A549 (cell line): ENCODE data around the gene PROX2. TPM values are rescaled to one million over a fixed set of nuclear protein-coding genes. Genes with fewer than 3 reads are reported as not detected.

Experiments used
- ATAC-seq, 2 experiments: fragments of 200-7000 bp in 1 of 2; fragments of >200 bp in 1 of 2; cut with Nextera tagmentation in 1 of 2; cut with Tn5 transposase in 1 of 2; 3 replicates each; pipeline versions ENCODE4 v1.8.0 to v1.9.1; 2018 to 2020; ENCODE audit warnings: mild to moderate bottlenecking in 1 of 2, moderate library complexity in 1 of 2
- CTCF ChIA-PET: fragments of 300-600 bp; sonication (Branson Sonifier 250); formaldehyde crosslinking; extraction: SDS; loops from one replicate; lab custom pipeline; 2021; ENCODE audit warnings: antibody characterized with exemption, inconsistent platforms; lab: Yijun Ruan, JAX
- POLR2A ChIA-PET: fragments of 350-600 bp; formaldehyde crosslinking; extraction: SDS; loops from one replicate; lab custom pipeline; 2021; ENCODE audit warnings: antibody characterized with exemption, inconsistent platforms; lab: Yijun Ruan, JAX
- DNase-seq, 2 experiments: peaks; one replicate each; pipeline versions ENCODE4 v3.0.0 to v3.0.0-alpha.2; 2011 to 2016; ENCODE audit warnings: low read depth in 1 of 2, low spot score in 1 of 2
- FAIRE-seq: peaks from 2 replicates; lab custom pipeline; 2011; peaks lifted over from hg19 to GRCh38; lab: Jason Lieb, UNC
- H3K27ac ChIP-seq, 2 experiments: fragments of >200 bp; sonication (Bioruptor Twin); formaldehyde crosslinking; 3 replicates each; pipeline ENCODE4 v1.5.1; 2016 to 2017
- H3K4me1 ChIP-seq: fragments of >200 bp; sonication (Bioruptor Twin); formaldehyde crosslinking; 3 replicates; pipeline ENCODE4 v1.6.1; 2016
- H3K4me2 ChIP-seq: fragments of >200 bp; sonication (Bioruptor Twin); formaldehyde crosslinking; 3 replicates; pipeline ENCODE4 v1.6.1; 2016
- H3K4me3 ChIP-seq: fragments of >200 bp; sonication (Bioruptor Twin); formaldehyde crosslinking; 3 replicates; pipeline ENCODE4 v1.5.1; 2016
- H3K9me3 ChIP-seq: fragments of >200 bp; sonication (Bioruptor Twin); formaldehyde crosslinking; 3 replicates; pipeline ENCODE4 v1.6.1; 2016
- BHLHE40 ChIP-seq: IDR thresholded peaks from 2 replicates; pipeline ENCODE4 v1.6.1; 2012; ENCODE audit warnings: low read depth, low read length, inconsistent platforms
- CTCF ChIP-seq: fragments of >200 bp; sonication (Bioruptor Twin); formaldehyde crosslinking; IDR thresholded peaks from 3 replicates; pipeline ENCODE4 v1.5.1; 2016
- E2F6 ChIP-seq: IDR thresholded peaks from 2 replicates; pipeline ENCODE4 v1.6.1; 2012; ENCODE audit warnings: low read depth, borderline replicate concordance
- EP300 ChIP-seq, 2 experiments: fragments of >200 bp; sonication (Bioruptor Twin); formaldehyde crosslinking; IDR thresholded peaks; 2 replicates in 1 of 2; 3 replicates in 1 of 2; pipeline ENCODE4 v1.6.1; 2016 to 2017
- FOSB ChIP-seq: fragments of 250-450 bp; sonication (Bioruptor Pico); IDR thresholded peaks from 2 replicates; pipeline ENCODE4 v1.5.0; 2020; ENCODE audit warnings: mild to moderate bottlenecking, moderate library complexity
- FOXS1 ChIP-seq: fragments of 250-450 bp; sonication (Bioruptor Pico); IDR thresholded peaks from 2 replicates; pipeline ENCODE4 v1.5.0; 2020; ENCODE audit warnings: mild to moderate bottlenecking, moderate library complexity
- HES2 ChIP-seq: fragments of >200 bp; sonication (Bioruptor Twin); formaldehyde crosslinking; IDR thresholded peaks from 2 replicates; pipeline ENCODE4 v1.6.1; 2016
- HOXB5 ChIP-seq: fragments of 250-450 bp; sonication (Bioruptor Pico); IDR thresholded peaks from 2 replicates; pipeline ENCODE4 v1.5.0; 2020; ENCODE audit warnings: mild to moderate bottlenecking, moderate library complexity
- JUN ChIP-seq, 2 experiments: fragments of >200 bp; sonication (Bioruptor Twin); formaldehyde crosslinking; IDR thresholded peaks; 2 replicates in 1 of 2; 3 replicates in 1 of 2; pipeline ENCODE4 v1.6.1; 2016 to 2017
- KDM5A ChIP-seq: fragments of 200-600 bp; sonication (generic); IDR thresholded peaks from 2 replicates; pipeline ENCODE4 v1.6.1; 2016; ENCODE audit warnings: antibody characterized with exemption, mild to moderate bottlenecking
- MAZ ChIP-seq: fragments of 150-350 bp; IDR thresholded peaks from 2 replicates; pipeline ENCODE4 v1.6.1; 2014; ENCODE audit warnings: antibody characterized with exemption, low read depth, low read length, borderline replicate concordance
- PHF8 ChIP-seq: fragments of 200-600 bp; sonication (generic); IDR thresholded peaks from 2 replicates; pipeline ENCODE4 v1.6.1; 2016; ENCODE audit warnings: low read depth, mild to moderate bottlenecking, antibody characterized with exemption, moderate library complexity, borderline replicate concordance
- RAD21 ChIP-seq, 2 experiments: fragments of >200 bp in 1 of 2; sonication (Bioruptor Twin) in 1 of 2; formaldehyde crosslinking in 1 of 2; IDR thresholded peaks in 1 of 2; conservative IDR thresholded peaks in 1 of 2; 2 replicates in 1 of 2; 3 replicates in 1 of 2; pipeline ENCODE4 v1.6.1; 2012 to 2018; ENCODE audit warnings: inconsistent platforms in 1 of 2
- REST ChIP-seq: fragments of 200-600 bp; sonication (generic); IDR thresholded peaks from 2 replicates; pipeline ENCODE4 v1.6.1; 2016; ENCODE audit warnings: antibody characterized with exemption, mild to moderate bottlenecking, moderate library complexity
- SMC3 ChIP-seq: fragments of >200 bp; sonication (Bioruptor Twin); formaldehyde crosslinking; IDR thresholded peaks from 3 replicates; pipeline ENCODE4 v1.6.1; 2018; ENCODE audit warnings: inconsistent platforms
- USF2 ChIP-seq: fragments of 450-650 bp; IDR thresholded peaks from 2 replicates; pipeline ENCODE4 v1.6.1; 2014; ENCODE audit warnings: antibody characterized with exemption
- ZFP36 ChIP-seq: fragments of 450-650 bp; IDR thresholded peaks from 2 replicates; pipeline ENCODE4 v1.6.1; 2014; ENCODE audit warnings: borderline replicate concordance; ENCODE audit not compliant: partially characterized antibody
- WGBS: methylation state at CpG from one replicate; pipeline ENCODE4 v1.1.6; 2017; ENCODE audit errors: missing lambda C conversion rate; 5-methylcytosine and 5-hydroxymethylcytosine counted together
- polyA plus RNA-seq, 4 experiments: library from polyadenylated mRNA; depleted of rRNA in 3 of 4; stranded (reverse); fragments of >200 nt; fragmentation: RNase III in 1 of 4; extraction: RNeasy Plus Mini Kit Qiagen cat#74134 plus additional on column Dnase treatment in 1 of 4; gene quantifications; 2 replicates in 3 of 4; 3 replicates in 1 of 4; pipeline ENCODE4 v1.2.3, GENCODE V29; 2011 to 2017

The PROX2 gene
- polyA plus RNA-seq, 2 of the 4 experiments (the other 2 are of a cell fraction), result not detected

- DNase-seq, result no peak
- 71% methylated on average over 6 of the region's 9 CpGs for WGBS
- POLR2A ChIA-PET, result no interaction called here
Observed at GRCh38 chr14:74863274-74863673, 12.7 kb downstream of the PROX2 start.

GRCh38 chr14:74861734-74862090 lies 14.2 kb downstream of the PROX2 start:
- FAIRE-seq, result no peak
- Histone ChIP-seq H3K4me3 (no peak overlapping the region), H3K9me3 (no peaks in the 10 kb centered on the region), H3K4me2 (no peak overlapping the region), H3K27ac (no peak overlapping the region), H3K4me1 (no peaks in the 10 kb centered on the region)
- no peak for TF ChIP-seq REST
- TF ChIP-seq EP300 (IDR thresholded peaks at IDR 0.05), result no peak
- no peak for TF ChIP-seq RAD21 (conservative IDR thresholded peaks at IDR 0.05 in 1 of 2, IDR thresholded peaks at IDR 0.05 in 1 of 2)
- no peak for TF ChIP-seq KDM5A
- TF ChIP-seq HOXB5 (CRISPR knock-in tag), result no peak
- no peak for TF ChIP-seq HES2
- POLR2A ChIA-PET, result interaction anchor here (2.2 kb wide), 1 partner anchor 43 kb away, joined by 9 read pairs; no protein-coding TSS in a partner anchor
- ATAC-seq, result no peak
- DNase-seq, result no peak
- CTCF ChIA-PET, result interaction anchor here (0.9 to 20.9 kb wide), 18 partner anchors 11 to 302 kb away, joined by 3 to 339 read pairs (median 6); partner anchors contain the start of genes DLST, PROX2 and YLPM1
- 45% methylated on average over 3 of the region's 3 CpGs for WGBS

More at GRCh38 chr14:74863274-74863673, 12.7 kb downstream of the PROX2 start:
- no peak for FAIRE-seq
- Histone ChIP-seq H3K4me2 (no peak overlapping the region), H3K9me3 (no peaks in the 10 kb centered on the region), H3K4me3 (no peak overlapping the region), H3K27ac (no peak overlapping the region), H3K4me1 (no peaks in the 10 kb centered on the region)
- no peak for TF ChIP-seq FOSB (CRISPR knock-in tag)
- TF ChIP-seq E2F6, result no peak
- no peak for TF ChIP-seq PHF8
- no peak for TF ChIP-seq EP300 (IDR thresholded peaks at IDR 0.05)
- no peak for TF ChIP-seq MAZ
- TF ChIP-seq RAD21 (conservative IDR thresholded peaks at IDR 0.05 in 1 of 2, IDR thresholded peaks at IDR 0.05 in 1 of 2), result no peak
- TF ChIP-seq JUN (IDR thresholded peaks at IDR 0.05), result no peak
- CTCF ChIA-PET, result interaction anchor here (0.9 to 20.9 kb wide), 8 partner anchors 9 to 254 kb away, joined by 3 to 339 read pairs (median 5); partner anchors contain the start of genes DLST and PROX2
- ATAC-seq, result no peak

GRCh38 chr14:74860899-74861733 lies 14.8 kb downstream of the PROX2 start:
- FAIRE-seq (peak; percentile 54), DNase-seq (peak; percentile 74 to 82), ATAC-seq (peak; percentile 81 to 92)
- H3K4me2 ChIP-seq, result no peak overlapping the region
- no peaks in the 10 kb centered on the region for H3K9me3 ChIP-seq
- 20% methylated on average over 7 of the region's 7 CpGs for WGBS
- no peaks in the 10 kb centered on the region for H3K4me1 ChIP-seq
- H3K4me3 ChIP-seq, result no peak overlapping the region
- CTCF ChIA-PET, result interaction anchor here (0.6 to 20.9 kb wide), 46 partner anchors 11 to 793 kb away, joined by 3 to 339 read pairs (median 4); partner anchors contain the start of genes DLST, LTBP2, NEK9 and PROX2
- H3K27ac ChIP-seq, result no peak overlapping the region
- peak; percentile 61 for TF ChIP-seq SMC3
- TF ChIP-seq BHLHE40, result no peak
- TF ChIP-seq ZFP36, result no peak
- TF ChIP-seq FOXS1 (CRISPR knock-in tag), result no peak
- TF ChIP-seq CTCF, result peak; percentile 87
- no peak for TF ChIP-seq FOSB (CRISPR knock-in tag)
- peak; percentile 82 to 91 for TF ChIP-seq RAD21 (conservative IDR thresholded peaks at IDR 0.05 in 1 of 2, IDR thresholded peaks at IDR 0.05 in 1 of 2)
- no peak for TF ChIP-seq HOXB5 (CRISPR knock-in tag)
- no peak for TF ChIP-seq EP300 (IDR thresholded peaks at IDR 0.05)
- no peak for TF ChIP-seq USF2
- POLR2A ChIA-PET, result interaction anchor here (1.0 to 2.2 kb wide), 2 partner anchors 44 to 252 kb away, joined by 3 to 9 read pairs; no protein-coding TSS in a partner anchor
